Neural cell (in vitro differentiated cells): ENCODE results near the gene RHOA. TPM values are rescaled to one million over a fixed set of nuclear protein-coding genes. Genes with fewer than 3 reads are reported as not detected.
"Not testable (repeated sequence)": the region's sequence is repeated elsewhere in the genome, so short reads cannot be mapped to it uniquely, and the experiment has no call there.

Experiments
- H2AFZ ChIP-seq: fragments of 200-600, 300-800 bp; sonication (generic), shearing (Covaris generic); 2 replicates; pipeline ENCODE4 v1.6.0; 2014; ENCODE audit warnings: low read depth, mild to moderate bottlenecking, antibody characterized with exemption, low read length, moderate library complexity
- H3F3A ChIP-seq: fragments of 200-600 bp; shearing (Covaris generic); 2 replicates; pipeline ENCODE4 v1.6.1; 2016; ENCODE audit warnings: mild to moderate bottlenecking, moderate library complexity, mixed read lengths, antibody characterized with exemption, low read length; ENCODE audit not compliant: insufficient read depth, poor library complexity, severe bottlenecking
- H3K27ac ChIP-seq: fragments of 200-600, 300-800 bp; sonication (generic), shearing (Covaris generic); 2 replicates; pipeline ENCODE4 v1.5.1; 2014; ENCODE audit warnings: mild to moderate bottlenecking, low read length, moderate library complexity
- H3K27me3 ChIP-seq: fragments of 300-800, 200-600 bp; sonication (generic), shearing (Covaris generic); 2 replicates; pipeline ENCODE4 v1.6.0; 2014; ENCODE audit warnings: mild to moderate bottlenecking, low read depth, low read length, moderate library complexity; ENCODE audit not compliant: insufficient read depth
- H3K36me3 ChIP-seq: fragments of 300-800, 200-600 bp; sonication (generic), shearing (Covaris generic); 2 replicates; pipeline ENCODE4 v1.5.1; 2014; ENCODE audit warnings: mild to moderate bottlenecking, antibody characterized with exemption, low read length, moderate library complexity; ENCODE audit not compliant: insufficient read depth
- H3K4me2 ChIP-seq: fragments of 300-800, 200-600 bp; sonication (generic), shearing (Covaris generic); 2 replicates; pipeline ENCODE4 v1.6.0; 2014; ENCODE audit warnings: mild to moderate bottlenecking, low read length
- H3K4me3 ChIP-seq: fragments of 300-800, 200-600 bp; sonication (generic), shearing (Covaris generic); 2 replicates; pipeline ENCODE4 v1.5.1; 2014; ENCODE audit warnings: mild to moderate bottlenecking, low read length, moderate library complexity
- H3K79me2 ChIP-seq: fragments of 200-600 bp; shearing (Covaris generic); replicated peaks from 2 replicates; pipeline ENCODE4 v1.6.0; 2014; ENCODE audit warnings: mild to moderate bottlenecking, low read length, moderate library complexity; ENCODE audit not compliant: insufficient read depth
- H3K9ac ChIP-seq: fragments of 300-800, 200-600 bp; sonication (generic), shearing (Covaris generic); 2 replicates; pipeline ENCODE4 v1.6.1; 2016; ENCODE audit warnings: mild to moderate bottlenecking, low read length, mixed read lengths
- H3K9me2 ChIP-seq: fragments of 200-600 bp; shearing (Covaris generic); 2 replicates; pipeline ENCODE4 v1.6.1; 2016; ENCODE audit warnings: mild to moderate bottlenecking, low read length, mixed read lengths; ENCODE audit not compliant: insufficient read depth
- H3K9me3 ChIP-seq: fragments of 200-600, 300-800 bp; sonication (generic), shearing (Covaris generic); 2 replicates; pipeline ENCODE4 v1.6.1; 2016; ENCODE audit warnings: mild to moderate bottlenecking, mixed run types, low read length, moderate library complexity, mixed read lengths
- H4K20me1 ChIP-seq: fragments of 200-600 bp; shearing (Covaris generic); 2 replicates; pipeline ENCODE4 v1.6.1; 2016; ENCODE audit warnings: mild to moderate bottlenecking, mixed run types; ENCODE audit not compliant: insufficient read depth
- EP300 ChIP-seq: fragments of 450-650 bp; conservative IDR thresholded peaks from 2 replicates; pipeline ENCODE4 v1.6.1; 2014; ENCODE audit warnings: antibody characterized with exemption, mild to moderate bottlenecking, moderate library complexity; ENCODE audit not compliant: poor library complexity, severe bottlenecking
- EZH2 ChIP-seq: fragments of 200-600, 300-800 bp; shearing (Covaris generic), sonication (generic); IDR thresholded peaks from 2 replicates; pipeline ENCODE4 v1.6.1; 2014; ENCODE audit warnings: antibody characterized with exemption, low read length, borderline replicate concordance, mild to moderate bottlenecking; ENCODE audit not compliant: insufficient read depth, poor library complexity, severe bottlenecking
- MXI1 ChIP-seq: fragments of 450-650 bp; conservative IDR thresholded peaks from 2 replicates; pipeline ENCODE4 v1.6.1; 2014; ENCODE audit warnings: antibody characterized with exemption, mild to moderate bottlenecking; ENCODE audit not compliant: poor library complexity, severe bottlenecking
- POLR2AphosphoS5 ChIP-seq: IDR thresholded peaks from 2 replicates; pipeline ENCODE4 v1.6.1; 2012
- RAD21 ChIP-seq: fragments of 450-650 bp; conservative IDR thresholded peaks from 2 replicates; pipeline ENCODE4 v1.6.1; 2014; ENCODE audit warnings: antibody characterized with exemption, mild to moderate bottlenecking, moderate library complexity
- SMC3 ChIP-seq: fragments of 450-650 bp; conservative IDR thresholded peaks from 2 replicates; pipeline ENCODE4 v1.6.1; 2014; ENCODE audit warnings: antibody characterized with exemption, mild to moderate bottlenecking, moderate library complexity; ENCODE audit not compliant: poor library complexity
- TAF1 ChIP-seq: IDR thresholded peaks from 2 replicates; pipeline ENCODE4 v1.6.1; 2012; ENCODE audit warnings: low read depth
- polyA plus RNA-seq: library from polyadenylated mRNA; depleted of rRNA; stranded (reverse); fragments of >200 nt; gene quantifications from 2 replicates; pipeline ENCODE4 v1.2.3, GENCODE V29; 2014
- TF ChIP-seq, protein P1 (sequence below): IDR thresholded peaks from 2 replicates; pipeline ENCODE4 v1.6.1; 2012; ENCODE audit warnings: borderline replicate concordance
- TF ChIP-seq, protein P2 (sequence below): fragments of 450-650 bp; IDR thresholded peaks from 2 replicates; pipeline ENCODE4 v1.5.1; 2014; ENCODE audit warnings: antibody characterized with exemption, mild to moderate bottlenecking, moderate library complexity; ENCODE audit not compliant: poor library complexity, severe bottlenecking

RHOA gene
- polyA plus RNA-seq, 1 donor from 2014 or later = 159 TPM

DNA sequence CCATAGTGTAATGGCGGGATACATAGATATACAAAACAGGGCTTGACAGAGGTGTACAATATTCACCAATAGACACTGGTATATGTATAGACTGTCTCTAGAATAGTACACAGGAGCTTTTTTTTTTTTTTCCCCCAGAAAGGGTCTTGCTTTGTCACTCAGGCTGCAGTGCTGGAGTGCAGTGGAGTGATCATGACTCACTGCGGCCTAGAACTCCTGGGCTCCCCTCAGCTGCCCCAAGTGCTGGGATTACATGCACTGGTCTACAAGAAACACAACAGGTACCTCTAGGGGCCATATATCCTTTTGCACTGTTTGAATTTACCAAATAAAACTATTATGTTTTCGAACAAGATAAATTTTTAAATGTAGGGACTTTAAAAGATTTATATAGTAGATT is 12.3 kb downstream of the RHOA start:
- Histone ChIP-seq H3K4me2 (no peak overlapping the region), H3K27ac (no peak overlapping the region), H3F3A (no peaks in the 10 kb centered on the region), H3K27me3 (no peaks in the 10 kb centered on the region), H3K36me3 (no peaks in the 10 kb centered on the region), H3K9ac (no peak overlapping the region), H3K79me2 (peaks cover 70% of the 10 kb centered on the region), H3K9me3 (no peaks in the 10 kb centered on the region), H4K20me1 (no peaks in the 10 kb centered on the region), H3K9me2 (no peaks in the 10 kb centered on the region), H2AFZ (no peak overlapping the region), H3K4me3 (no peak overlapping the region)
- TF ChIP-seq POLR2AphosphoS5 (no peak), MXI1 (no peak)

DNA sequence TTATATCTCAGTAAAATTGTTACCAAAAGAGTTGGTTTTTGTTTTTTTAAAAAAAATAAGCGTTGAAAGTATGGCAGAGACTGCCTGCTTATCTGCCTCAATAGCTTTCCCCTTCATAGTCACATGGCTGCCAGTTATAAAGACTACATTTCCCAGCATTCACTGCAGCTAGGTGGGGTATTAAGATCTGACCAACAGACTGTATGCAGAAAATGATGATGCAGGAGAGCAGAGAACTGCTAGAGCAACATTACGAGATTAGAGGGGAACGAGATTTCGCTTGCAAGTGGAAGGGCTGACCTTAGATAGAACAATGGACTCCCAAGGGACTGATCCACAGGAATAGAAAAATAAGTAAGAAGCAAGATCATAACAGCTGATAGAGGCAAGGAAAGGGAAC is 14.3 kb downstream of the RHOA start:
- TF ChIP-seq POLR2AphosphoS5 = no peak
- TF ChIP-seq EZH2 = no peak
- TF ChIP-seq, protein P1, sequence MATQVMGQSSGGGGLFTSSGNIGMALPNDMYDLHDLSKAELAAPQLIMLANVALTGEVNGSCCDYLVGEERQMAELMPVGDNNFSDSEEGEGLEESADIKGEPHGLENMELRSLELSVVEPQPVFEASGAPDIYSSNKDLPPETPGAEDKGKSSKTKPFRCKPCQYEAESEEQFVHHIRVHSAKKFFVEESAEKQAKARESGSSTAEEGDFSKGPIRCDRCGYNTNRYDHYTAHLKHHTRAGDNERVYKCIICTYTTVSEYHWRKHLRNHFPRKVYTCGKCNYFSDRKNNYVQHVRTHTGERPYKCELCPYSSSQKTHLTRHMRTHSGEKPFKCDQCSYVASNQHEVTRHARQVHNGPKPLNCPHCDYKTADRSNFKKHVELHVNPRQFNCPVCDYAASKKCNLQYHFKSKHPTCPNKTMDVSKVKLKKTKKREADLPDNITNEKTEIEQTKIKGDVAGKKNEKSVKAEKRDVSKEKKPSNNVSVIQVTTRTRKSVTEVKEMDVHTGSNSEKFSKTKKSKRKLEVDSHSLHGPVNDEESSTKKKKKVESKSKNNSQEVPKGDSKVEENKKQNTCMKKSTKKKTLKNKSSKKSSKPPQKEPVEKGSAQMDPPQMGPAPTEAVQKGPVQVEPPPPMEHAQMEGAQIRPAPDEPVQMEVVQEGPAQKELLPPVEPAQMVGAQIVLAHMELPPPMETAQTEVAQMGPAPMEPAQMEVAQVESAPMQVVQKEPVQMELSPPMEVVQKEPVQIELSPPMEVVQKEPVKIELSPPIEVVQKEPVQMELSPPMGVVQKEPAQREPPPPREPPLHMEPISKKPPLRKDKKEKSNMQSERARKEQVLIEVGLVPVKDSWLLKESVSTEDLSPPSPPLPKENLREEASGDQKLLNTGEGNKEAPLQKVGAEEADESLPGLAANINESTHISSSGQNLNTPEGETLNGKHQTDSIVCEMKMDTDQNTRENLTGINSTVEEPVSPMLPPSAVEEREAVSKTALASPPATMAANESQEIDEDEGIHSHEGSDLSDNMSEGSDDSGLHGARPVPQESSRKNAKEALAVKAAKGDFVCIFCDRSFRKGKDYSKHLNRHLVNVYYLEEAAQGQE = no peak
- TF ChIP-seq, protein P2, sequence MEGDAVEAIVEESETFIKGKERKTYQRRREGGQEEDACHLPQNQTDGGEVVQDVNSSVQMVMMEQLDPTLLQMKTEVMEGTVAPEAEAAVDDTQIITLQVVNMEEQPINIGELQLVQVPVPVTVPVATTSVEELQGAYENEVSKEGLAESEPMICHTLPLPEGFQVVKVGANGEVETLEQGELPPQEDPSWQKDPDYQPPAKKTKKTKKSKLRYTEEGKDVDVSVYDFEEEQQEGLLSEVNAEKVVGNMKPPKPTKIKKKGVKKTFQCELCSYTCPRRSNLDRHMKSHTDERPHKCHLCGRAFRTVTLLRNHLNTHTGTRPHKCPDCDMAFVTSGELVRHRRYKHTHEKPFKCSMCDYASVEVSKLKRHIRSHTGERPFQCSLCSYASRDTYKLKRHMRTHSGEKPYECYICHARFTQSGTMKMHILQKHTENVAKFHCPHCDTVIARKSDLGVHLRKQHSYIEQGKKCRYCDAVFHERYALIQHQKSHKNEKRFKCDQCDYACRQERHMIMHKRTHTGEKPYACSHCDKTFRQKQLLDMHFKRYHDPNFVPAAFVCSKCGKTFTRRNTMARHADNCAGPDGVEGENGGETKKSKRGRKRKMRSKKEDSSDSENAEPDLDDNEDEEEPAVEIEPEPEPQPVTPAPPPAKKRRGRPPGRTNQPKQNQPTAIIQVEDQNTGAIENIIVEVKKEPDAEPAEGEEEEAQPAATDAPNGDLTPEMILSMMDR = no peak
- TF ChIP-seq SMC3 = no peak
- no peak for TF ChIP-seq RAD21
- no peak for TF ChIP-seq MXI1
- TF ChIP-seq TAF1 = no peak
- no peak for TF ChIP-seq EP300
- Histone ChIP-seq H3K4me3 (no peak overlapping the region), H3K27ac (no peak overlapping the region), H3K9me2 (no peaks in the 10 kb centered on the region), H3K27me3 (no peaks in the 10 kb centered on the region), H4K20me1 (no peaks in the 10 kb centered on the region), H3K36me3 (no peaks in the 10 kb centered on the region), H3K79me2 (peaks cover 65% of the 10 kb centered on the region), H3K9me3 (no peaks in the 10 kb centered on the region), H3F3A (no peaks in the 10 kb centered on the region), H2AFZ (no peak overlapping the region), H3K9ac (no peak overlapping the region), H3K4me2 (no peak overlapping the region)

DNA sequence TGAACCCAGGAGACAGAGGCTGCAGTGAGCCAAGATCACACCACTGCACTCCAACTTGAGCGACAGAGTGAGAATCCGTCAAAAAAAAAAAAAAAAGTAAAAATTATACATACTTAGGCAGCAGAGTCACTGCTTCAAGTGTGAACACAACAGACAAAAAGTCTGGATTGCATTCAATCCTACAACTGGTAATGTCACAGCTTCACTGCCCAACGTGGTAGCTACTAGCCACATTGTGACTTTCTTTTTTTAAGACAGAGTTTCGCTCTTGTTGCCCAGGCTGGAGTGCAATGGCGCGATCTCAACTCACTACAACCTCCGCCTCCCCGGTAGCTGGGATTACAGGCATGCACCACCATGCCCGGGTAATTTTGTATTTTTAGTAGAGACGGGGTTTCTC is 20.5 kb downstream of the RHOA start:
- not testable (repeated sequence) for H3K9me3 ChIP-seq, H4K20me1 ChIP-seq, H3K36me3 ChIP-seq, H3F3A ChIP-seq, H3K4me3 ChIP-seq, H3K4me2 ChIP-seq, H3K27ac ChIP-seq, H3K9me2 ChIP-seq, H2AFZ ChIP-seq, H3K27me3 ChIP-seq, H3K9ac ChIP-seq
- peaks cover 52% of the 10 kb centered on the region for H3K79me2 ChIP-seq
